HG03442 (cell line): Measurements from ENCODE around the gene MYEOV.

Source experiments
- ATAC-seq: cut with Tn5 transposase; IDR thresholded peaks from one replicate; pipeline ENCODE4 v1.9.1; 2021; ENCODE audit warnings: mild to moderate bottlenecking, moderate library complexity; ENCODE audit not compliant: unreplicated experiment

Gene MYEOV

DNA sequence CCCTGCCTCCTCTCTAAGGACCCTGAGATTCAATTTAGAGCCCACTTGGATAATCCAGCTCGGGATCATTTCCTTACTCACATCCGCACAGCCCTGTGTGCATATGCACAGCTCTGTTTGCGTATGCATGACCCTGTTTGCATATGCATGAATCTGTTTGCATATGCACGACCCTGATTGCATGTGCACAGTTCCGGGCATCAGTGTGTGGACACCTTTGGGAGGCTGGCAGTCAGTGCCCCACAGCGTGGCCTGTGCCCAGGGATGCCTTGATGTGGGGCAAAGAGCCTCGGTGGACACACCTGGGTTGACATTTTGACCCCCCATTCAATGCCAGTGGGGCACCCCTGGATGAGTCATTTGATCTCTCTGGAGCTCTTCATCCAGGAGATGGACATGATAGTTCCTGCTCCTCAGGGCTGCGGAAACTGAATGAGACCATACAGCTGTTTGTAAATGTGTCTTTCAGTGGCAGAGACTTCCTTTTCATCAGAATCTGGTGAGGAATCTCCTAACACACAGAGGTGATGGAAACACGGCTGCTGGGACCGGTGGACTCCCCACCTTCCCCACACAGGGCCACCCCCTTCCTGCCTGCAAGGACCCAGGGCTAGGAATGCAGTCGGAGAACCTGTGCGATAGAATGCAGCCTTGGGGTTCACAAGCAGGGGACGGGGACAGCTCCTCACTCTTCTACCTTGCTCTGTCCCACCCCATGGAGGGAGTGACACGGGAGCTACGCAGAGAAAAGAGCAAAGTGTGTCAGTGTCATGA, 41.2 kb downstream of the MYEOV start:
- no peak for ATAC-seq

DNA sequence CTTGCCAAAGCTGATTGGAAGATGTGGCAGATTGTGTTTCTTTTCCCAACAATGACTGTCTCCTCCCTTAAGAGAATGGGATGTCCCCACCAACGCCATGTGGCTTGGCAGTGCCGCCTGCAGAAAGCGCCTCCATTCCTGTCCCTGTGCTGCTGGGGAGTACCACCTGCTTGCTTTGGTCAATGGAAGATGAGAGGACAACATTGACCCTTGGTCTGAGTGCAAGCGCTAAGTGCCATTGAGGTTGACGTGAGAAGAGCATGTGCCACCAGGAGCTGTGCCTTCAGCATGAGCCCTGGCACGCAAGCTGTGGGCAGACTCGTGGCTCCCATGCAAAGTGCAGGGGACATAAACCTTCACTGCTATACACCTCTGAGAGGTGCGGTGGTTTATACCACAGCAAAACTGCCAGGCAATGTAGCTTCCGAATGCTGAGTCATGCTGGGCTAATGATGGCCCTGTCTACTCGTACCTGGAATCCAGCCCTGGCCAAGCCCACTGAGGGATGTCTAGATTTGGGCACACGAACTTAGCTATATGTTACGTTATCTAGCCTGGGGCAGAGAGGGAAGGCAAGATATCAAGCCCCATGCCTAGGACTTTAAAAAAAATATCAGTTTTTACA, 41.9 kb downstream of the MYEOV start:
- no peak for ATAC-seq

DNA sequence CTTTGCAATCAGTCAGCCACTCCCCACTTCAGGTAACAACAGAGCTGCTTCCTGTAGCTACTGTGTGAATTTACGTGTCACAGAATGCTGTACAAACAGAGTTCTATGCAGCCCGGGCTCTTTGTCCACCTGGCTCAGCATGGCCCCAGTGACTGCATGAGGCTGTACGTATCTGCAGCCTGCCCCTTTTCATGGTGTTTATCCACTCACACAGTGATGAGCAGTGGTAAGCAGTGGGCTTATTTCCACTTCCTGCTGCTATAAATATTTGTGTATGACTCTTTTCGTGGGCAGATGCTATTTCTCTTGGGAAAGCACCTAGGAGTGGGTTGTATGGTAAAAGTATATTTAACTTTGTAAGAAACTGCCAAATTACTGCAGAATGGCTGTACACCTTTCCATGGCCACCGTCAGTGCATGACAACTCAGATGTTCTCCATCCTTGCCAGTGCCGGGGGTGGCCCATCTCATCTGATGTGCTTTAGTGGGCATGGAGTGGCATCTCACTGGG, 43.3 kb downstream of the MYEOV start:
- ATAC-seq: peak; percentile 78

DNA sequence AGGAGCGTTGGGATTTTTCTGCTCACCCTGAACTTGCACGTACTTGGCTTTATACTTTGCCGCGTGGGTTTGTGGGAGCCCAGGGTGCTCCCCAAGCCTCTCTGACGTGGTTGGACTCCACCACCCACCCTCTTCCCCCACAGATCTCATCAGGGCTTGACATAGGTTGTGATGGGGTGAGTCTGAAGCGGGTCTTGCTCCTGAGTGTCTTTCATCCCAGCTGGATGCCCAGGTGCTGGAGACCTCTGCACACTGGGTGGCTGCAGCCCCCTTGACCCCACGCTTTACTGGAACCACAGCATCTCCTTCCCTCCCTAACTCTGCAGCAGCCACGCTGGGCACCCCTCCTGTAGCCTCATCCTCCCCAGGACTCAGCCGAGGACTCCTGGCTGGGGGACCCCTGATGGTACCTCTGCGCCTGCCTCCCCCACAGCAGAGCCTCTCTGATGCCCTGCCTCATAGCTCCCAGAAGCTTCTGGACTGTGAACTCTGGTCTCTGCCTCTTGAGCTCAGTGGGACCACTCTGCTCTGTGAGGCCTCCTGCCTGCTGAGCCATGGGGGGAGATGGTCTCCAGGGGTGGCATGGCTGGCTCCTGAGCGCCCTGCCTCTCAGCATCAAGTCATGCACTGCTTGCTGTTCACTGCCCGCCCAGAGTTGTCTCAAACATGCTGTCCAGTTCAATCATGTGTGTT, 45.2 kb downstream of the MYEOV start:
- no peak for ATAC-seq

DNA sequence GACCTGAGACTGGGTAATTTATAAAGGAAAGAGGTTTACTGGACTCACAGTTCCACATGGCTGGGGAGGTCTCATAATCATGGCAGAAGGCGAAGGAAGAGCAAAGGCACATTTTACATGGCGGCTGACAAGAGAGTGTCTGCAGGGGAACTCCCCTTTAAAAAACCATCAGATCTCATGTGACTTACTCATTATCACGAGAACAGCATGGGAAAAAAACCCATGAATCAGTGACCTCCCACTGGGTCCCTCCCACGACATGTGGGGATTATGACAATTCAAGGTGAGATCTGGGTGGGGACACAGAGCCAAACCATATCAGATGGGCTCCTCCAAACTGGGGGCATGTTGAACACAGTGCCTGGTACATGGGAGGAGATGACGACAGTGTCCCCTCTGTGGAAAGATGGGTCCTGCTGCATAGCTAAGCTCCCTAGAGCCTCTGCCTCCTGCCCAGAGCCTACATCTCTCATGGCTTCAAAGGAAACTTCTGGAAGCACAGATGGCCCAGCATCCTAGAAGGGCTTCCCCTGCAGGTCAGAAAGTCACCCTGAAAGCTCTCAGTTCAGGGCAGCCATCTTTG, 46.1 kb downstream of the MYEOV start:
- ATAC-seq: no peak

DNA sequence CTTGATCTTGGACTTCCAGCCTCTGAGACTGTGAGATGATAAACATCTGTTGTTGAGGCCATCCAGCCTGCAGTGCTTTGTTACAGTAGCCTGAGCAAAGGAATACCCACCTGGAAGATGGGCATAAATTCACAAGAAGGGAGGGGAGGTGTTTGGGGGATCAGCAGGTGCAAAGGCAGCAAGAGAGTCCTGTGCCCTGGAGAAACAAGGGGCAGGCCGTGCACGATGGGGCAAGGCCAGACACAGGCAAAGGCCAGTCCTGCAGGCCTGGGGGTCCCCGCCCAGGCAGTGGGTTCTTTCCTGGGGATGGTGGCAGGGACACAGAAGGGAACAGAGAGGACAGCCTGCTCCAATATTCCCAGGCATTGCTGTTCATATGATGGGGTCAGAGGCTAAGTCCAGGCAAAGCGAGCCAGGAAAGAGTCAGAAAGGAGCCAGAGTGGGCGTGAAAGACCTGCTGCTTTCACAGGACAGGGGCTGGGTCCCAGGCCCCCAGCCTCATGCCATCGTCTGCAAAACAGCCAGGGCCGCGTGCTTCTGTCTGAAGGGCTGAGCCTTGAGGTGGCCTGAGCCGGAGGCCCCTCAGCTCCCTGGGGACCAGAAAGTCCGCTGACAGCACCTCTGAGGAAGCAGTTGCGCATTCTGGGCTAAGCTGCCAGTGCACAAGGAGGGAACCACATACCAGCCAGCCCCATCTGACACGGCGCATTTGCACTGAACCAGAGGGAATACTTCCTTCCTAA, 48.8 kb downstream of the MYEOV start:
- ATAC-seq: no peak

DNA sequence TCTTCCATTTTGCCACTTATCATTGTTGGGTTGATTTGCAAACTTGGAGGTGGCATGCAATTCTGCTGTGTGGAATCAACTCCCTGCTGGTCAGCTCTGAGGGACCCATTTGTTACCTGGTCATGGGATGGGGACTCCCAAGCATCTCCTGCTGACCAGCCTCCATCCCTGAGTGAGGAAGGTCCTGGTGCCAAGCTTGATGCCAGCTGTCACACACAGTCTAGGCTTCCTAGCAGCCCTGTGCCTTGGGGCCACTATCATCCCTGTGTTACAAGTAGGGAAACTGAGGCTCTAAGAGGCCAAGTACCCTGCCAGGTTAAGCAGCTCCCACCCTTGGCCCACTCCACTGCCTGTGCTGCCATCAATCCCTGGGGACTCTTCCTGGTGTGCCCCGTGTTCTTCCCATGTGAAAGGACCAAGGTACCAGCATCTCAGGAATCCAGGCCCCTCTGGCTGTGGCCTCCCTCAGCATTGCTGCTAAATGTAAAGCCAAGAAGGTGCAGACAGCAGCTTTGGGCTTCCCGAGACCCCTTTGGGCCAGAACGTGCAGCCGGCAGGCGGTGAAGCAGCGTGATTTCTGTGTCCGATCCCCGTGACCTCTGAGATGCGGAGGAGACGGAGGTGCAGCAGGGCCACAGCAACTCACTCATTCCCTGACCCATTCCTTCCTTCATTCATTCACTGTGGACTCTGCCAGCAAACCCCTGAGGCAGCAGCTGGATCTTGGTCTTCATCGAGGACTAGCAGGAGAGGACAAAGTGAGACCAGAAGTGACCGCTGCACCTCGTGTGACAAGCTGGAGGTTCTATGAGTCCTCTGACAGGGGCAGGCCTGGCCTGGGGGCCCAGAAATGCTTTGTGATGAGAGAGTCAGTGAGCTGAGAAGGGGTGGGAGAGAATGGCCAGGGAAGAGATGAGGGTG, 49.7 kb downstream of the MYEOV start:
- no peak for ATAC-seq

DNA sequence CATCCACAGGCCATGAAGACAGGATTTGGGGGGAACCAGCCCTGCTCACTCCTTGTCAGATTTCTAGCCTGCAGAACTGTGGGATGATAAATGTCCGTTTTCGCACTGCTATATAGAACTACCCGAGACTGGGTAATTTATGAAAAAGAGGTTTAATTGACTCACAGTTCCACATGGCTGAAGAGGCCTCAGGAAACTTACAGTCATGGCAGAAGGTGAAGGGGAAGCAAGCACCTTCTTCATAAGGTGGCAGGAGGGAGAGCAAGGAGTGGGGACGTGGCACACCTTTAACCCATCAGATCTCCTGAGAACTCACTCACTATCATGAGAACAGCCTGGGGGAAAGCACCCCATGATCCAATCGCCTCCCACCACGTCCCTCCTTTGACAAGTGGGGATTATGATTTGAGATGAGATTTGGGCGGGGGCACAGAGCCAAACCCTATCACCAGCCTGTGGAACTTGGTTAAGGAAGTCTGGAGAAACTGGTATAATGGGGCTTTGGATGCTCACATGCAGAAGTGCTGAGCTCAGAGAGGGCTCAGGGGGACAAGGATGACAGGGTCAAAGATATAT, 50.7 kb downstream of the MYEOV start:
- ATAC-seq: no peak
